HG02840 (cell line): ENCODE results near the gene TBX4.

ENCODE experiments used
- ATAC-seq: cut with Tn5 transposase; IDR thresholded peaks from one replicate; pipeline ENCODE4 v1.9.1; 2021; ENCODE audit warnings: mild to moderate bottlenecking, moderate library complexity, moderate number of reproducible peaks; ENCODE audit not compliant: unreplicated experiment, low FRiP score

The TBX4 gene

DNA sequence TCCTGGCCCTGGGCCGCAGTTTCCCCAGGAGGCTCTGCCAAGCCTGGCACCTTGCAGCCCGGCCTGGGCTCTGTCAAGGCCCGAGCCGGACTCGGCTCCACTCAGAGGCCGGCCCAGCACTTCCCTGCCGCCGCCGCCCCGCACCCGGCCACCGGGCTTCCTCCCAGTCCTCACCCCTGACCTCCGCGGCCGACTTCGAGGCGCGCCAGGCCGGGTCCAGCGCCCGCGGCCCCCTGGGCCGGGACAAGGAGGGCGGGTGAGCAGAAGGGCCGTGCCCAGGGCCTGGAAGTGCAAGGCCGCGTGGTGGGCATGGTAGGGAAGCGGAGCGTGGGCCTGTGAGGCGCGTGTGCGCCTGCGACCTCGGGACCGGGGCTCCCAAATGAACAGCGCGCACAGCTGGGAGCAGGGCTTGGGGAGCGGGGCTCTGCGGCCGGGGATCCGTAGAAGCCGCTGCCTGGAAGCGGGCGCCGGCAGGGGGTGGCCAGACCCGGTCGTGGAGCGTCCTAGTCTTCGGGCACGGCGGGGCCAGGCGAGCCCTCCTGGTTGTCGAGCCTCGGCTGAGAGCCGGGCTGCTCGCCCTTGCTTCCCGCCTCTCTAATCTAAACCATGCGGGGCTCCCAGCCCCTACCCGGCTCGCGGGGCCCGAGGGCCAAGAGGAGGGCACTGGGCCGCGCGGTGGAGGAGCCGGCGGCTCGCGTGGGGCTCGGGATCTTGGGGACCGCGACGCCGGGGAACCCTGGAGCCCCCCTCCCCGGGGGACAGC lies 503 bp upstream of the TBX4 start:
- ATAC-seq, result no peak

DNA sequence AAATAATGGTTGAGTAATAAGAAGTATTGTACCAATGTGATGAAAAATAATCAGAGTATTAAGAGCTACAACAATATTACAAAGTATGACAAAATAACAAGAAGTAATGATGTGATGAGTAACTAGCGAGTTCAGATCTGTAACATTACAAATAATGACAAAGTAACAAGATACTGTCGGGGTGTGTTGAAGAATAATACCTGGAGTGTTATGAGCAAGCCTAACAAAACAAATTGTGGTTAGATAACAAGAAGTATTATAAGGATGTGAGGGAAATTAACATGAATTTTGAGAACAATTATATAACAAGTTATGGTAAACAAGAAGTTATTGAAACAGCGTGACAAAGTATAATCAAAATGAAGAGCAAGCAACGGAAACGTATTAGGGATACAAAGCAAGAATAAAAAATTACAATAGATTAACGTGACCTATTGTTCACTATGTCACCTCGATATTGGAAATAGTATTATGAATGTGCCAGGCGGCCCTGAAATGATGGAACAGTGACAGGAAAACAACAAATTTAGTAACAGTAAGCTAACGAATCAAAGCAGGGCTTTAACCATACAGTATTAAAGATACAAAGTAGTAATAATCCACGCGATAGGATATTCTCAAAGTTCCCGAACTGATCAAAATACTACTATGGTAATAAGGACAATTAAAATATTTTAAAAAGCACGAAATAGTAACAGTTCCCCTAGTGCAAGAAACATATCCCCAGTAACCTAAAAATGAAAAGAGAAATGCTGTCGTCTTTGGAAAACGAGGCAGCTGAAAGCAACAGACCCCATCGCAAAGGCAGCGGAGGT lies 1.6 kb downstream of the TBX4 start:
- ATAC-seq, result no peak

DNA sequence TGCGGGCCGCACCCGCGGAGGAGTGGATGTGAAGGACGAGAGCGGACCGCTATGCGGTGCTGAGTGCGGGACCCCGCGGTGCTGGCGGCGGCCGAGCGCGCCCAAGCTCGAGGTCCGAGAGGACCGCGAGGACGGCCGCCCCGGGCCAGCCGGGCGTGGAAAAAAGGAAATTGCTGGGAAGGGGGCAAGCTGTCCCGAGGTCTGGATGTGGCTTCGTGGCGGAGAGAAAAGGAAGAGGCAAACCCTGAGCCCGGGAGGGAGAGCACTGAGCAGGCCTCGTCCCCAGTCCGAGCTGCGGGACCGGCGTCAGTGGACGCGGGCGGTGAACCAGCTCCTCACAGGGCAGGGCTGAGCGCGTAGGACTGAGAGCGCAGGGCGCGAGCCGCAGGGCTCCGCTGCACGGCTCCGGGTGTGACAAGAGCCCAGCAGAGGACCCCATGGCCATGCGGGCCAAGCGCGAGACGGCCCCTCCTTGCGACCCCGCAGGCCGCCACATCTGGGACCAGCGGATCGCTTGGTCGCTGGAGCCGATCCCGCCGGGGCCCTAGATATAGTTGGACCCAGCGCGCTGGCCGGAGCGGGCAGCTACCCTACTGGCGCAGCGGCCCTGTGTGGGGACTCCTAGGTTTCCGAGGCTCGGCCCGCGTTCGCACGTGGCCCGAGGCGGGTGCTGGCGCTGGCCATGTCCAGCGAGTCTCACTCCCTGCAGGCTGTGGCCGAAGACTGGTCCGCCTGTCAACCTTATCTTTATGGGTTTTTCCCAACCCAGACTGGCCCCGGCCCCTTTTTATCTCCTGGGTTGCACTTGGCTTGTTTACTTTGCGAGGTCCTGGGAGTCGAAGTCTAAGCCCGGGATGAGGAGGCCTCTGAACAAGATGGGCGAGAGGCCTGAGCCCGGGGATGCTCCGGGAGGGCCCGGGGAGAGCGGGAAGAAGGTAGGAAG lies 2.4 kb downstream of the TBX4 start:
- ATAC-seq, result no peak

DNA sequence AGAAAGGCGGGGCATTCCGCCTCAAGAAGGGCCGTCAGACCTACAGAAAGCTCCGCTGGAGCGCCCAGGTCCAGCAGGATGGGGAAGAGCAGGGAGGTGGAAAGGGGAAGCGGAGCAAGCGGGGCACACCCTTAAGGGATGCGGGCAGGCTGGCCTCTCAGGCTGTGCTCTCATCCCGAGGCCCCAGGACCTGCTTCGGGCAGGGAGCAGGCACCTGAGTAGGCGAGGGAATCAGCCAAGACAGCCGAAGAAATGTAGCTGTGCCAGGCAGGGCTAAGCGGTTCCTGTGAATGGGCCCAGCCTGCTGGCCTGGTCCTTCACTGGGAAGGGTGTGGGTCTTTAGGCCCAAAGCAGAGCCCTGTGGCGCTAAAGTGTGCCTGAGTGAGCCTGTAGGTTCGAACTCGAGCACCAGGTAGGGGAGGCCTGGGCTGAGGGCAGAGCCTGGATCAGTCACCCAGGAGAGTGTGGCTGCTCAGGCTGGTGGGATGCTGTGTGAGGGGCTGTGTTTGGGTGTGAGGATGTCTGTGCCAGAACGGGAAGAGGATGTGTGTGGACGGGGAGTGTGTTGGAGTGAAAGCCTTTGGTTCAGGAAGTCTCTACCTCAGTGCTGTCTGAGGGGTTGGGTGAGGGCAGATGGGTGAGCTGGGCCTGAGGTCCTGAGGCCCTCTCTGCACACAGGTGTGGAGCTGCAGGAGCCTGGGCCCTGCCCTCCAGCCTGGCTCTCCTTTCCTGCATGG lies 3.3 kb downstream of the TBX4 start:
- ATAC-seq, result no peak

DNA sequence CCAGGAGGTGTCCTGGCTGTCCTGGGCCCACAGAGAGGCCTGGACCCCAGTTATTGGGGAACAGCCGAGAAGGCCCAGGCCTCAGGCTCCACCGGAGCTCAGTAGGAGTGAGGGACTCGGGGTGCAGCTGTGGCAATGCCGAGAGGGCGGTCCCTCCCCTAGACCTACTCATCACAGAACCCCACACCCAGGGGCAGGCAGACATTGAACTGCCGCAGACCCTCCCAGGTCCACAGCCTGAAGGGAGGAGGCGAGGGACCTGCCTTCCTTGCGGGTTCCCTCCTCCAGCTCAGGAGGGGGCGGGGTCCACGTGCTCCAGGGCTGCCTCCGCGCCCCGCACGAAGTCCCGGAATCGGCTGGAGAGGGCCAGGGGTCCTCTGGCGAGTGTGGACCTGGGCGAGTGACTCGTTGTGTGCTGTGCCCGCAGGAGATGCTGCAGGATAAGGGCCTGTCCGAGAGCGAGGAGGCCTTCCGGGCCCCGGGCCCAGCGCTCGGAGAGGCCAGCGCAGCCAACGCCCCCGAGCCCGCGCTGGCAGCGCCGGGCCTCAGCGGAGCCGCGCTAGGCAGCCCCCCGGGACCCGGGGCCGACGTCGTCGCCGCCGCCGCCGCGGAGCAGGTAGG lies 3.9 kb downstream of the TBX4 start:
- ATAC-seq, result no peak

DNA sequence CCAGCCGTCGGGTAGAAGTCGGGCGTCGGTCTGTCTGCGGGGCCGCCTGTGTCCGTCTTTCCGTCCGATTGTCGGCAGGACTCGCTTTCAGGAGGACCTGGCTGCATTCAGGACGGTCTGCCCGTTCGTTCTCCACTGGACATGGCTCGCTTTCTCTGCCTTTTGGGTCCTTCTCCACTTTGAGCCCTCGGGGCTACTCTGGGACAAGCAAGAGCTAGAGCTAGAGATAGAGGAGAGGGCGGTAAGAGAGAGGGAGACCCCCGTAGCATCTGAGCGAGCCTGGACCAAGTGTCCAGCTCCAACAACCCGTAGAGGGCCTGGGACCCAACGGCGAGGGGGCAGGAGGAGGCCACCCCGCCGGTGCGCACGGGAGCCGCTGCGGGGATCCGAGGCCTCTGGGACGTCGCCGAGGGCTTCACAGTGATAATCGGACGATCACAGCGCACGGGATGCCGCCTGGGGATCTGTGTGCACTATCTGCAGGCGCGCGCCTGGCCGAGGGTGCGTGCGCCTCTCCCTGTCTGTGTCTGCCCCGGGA lies 4.5 kb downstream of the TBX4 start:
- no peak for ATAC-seq

DNA sequence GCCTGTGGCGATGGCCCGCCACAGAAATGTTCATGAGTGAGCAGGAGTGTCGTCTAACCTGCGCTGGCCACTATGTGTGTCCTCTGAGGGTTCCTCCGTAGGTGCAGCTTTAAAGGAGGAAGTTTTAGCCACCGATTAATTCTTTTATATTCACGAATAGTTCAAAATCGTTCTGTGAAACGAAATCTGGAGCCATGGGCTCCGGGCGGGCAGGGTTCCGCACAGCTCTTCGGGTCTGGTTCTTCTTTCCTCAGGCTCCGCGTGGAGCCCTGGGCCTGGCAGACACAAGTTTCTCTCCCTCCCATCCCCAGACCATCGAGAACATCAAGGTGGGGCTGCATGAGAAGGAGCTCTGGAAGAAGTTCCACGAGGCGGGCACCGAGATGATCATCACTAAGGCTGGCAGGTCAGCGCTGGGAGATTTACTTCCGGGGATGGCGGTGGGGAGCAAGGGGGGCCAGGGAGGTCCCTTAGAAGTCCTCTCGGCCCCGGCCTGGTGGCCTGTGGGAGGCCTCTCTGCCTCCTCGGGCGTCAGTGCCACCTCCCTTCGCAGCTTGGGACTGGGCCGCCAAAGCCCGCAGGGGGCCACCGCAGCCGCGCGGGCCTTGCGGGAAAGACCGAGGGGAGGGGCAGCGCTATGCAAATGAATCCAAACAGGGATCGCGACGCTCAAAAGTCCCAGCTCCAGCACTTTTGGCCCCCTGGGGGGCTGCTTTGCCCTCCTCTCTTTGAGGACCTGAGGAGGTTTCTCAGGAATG lies 5.2 kb downstream of the TBX4 start:
- ATAC-seq, result no peak

DNA sequence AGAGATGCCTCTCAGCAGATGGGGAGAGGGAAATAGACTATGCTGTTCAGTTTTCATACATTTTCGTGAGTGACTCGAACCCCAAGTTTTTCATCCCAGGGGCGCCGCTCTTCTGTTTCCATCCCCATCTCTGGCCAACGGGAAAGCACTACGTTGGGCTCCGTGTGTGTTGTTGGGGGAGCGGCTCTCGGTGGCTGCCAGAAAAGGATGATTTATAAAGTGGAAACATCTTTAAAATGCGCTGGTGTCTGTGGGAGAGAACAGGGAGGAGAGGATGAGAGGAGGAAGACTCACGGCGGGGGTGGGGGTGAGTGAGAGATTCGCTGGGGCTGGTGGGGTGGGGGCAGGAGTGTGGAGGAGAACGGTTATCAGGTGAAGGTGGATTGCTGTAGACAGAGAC lies 5.8 kb downstream of the TBX4 start:
- no peak for ATAC-seq

DNA sequence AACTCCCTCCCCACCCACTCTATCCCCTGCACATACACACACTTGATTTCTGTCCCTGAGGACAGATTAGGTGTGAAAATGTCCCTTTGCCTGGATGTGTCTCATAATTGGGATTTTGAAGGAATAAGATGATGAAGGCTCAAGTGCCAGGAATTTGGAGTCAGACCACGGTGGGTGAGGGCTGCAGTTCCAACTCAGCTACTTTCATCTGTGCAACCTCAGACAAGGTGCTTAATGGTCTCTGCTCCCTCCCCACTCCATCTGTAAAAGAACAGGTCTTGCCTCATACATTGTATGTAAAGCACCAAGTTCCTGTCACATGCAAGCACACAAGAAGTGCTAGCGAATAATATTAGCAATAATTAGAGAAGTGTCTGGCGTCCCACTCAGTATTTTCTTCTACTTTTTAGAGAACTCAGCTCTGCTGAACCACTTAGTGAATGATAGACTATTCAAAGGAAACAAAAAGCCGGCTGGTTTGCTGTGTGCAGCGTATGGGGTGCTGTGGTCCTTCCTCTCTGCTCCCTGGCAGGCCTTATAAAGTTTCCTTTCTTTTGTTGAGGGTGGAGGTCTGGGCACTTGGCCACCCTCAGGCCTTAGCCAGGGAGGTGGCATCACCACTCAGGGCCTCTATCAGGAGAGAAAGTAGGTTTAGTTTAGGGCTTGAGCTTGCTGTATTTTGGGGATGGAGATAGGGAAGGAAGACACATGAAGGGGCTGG lies 6.4 kb downstream of the TBX4 start:
- ATAC-seq, result no peak

DNA sequence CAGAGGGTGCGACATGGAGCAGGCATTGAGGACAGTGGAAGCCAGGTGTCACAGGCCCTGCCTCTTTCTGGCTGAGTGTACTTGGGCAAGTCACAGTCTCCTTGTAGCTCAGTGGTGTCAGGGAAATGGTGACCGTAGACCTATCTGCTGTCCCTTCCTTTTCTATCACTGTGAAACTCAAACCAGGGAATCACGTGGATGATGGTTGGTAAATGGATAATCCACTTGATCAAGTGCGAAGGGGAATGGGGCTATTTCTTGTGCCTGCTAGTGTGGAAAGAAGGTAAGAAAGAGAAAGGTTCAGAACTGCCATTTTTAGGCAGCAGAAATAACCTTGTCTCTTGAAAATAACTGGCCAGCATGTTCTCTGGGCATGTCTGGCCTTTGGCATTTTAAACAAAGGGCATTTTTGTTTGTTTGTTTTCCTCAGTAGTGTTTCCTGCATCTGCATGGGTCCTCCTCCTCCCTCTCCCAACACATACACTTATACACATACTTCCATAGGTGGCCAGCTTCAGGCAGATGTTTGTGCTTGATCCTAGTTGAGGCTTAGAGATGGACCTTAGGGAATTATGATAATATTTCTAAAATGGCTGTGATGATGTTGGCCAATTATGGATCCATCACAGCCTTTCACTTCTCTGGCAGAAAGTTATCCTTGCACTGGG lies 7.1 kb downstream of the TBX4 start:
- ATAC-seq, result no peak

DNA sequence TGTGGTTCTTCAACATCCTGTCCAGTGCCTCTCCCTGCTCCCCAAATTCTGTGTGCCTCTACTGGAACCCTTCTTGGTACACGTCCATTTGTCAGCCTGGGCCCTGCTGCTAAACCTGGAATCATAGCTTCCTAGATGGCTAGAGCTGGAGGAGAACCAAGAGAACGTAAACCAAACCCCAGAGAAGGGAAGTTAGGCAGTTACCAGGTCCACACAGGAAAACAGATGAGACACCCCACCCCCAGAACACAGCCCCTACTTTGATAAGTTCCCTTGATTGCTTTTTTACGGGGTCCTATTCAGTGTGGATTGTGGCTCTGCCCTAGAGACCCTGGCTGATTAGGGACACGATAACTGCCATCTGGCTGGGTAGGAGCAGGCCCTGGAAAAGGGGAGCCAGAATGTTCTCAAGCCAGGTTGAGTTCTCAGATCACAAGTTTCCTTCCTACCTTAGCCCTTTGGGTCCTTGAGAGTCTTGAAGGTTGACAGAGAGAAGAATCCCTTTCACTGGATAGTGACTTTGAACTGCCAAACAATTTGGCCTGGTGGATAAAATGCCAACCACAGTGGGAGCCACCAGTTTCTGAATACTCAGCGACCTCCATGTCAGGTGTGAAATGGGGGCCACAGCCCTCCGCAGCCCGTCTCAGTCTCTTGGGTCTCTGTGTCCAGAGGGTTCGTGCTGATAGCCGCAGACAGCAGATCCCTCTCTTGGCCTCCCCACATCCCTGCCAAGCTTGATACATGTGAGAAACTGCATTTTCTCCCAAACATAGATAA lies 7.9 kb downstream of the TBX4 start:
- ATAC-seq, result no peak

DNA sequence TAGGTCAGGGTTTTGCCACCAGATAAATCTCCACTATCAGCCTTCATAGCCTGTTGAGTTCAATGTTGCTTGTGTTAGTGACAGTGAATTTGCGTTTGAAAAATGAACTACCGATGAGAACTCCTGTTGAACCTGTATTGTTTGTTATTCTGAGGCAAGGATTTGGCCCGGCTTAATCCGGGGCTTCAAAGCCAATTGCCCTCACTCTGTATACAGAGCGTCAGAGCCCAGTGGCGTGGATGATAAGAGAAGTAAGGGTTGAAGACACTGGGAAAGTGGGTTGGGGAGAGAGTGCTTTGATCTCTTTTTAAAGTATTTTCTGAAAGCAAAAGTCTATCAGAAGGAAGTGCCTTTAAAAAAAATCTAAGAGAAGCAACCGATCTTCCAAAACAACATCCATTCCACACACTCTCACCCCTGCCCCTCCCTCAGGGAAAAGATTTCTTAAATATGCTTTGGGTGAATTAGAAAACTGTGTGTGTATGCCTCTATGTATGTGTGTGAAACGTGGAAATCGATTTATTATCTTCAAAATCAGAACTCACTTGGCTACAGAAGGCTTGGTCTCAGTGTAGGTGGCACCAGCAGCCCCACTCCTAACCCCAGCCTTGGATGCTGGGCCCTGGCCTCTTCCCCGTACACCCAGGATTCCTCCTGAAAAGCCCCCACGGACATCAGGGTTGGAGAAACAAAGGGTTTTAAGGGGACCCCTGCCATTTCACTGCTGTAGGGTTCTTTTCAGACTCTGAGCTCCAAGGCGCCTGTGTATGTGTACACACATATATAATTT lies 8.8 kb downstream of the TBX4 start:
- no peak for ATAC-seq

DNA sequence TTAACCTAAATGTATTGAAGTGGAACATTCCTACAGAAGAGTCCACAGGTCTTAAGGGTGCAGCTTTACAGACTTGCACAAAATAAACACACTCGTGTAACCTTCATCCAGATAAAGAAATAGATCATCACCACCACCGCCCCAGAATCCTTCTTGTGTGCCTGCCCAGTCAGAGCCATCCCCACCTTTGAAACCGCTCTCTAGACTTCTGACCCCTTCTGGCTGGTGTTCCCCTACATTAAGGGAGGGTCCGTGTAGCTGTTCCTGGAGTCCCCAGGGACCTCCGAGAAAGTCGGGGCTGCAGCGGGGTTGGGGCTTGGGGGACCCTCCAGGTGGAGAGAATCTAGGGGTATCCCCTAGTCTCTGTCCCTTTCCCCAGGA lies 9.4 kb downstream of the TBX4 start:
- ATAC-seq, result no peak

DNA sequence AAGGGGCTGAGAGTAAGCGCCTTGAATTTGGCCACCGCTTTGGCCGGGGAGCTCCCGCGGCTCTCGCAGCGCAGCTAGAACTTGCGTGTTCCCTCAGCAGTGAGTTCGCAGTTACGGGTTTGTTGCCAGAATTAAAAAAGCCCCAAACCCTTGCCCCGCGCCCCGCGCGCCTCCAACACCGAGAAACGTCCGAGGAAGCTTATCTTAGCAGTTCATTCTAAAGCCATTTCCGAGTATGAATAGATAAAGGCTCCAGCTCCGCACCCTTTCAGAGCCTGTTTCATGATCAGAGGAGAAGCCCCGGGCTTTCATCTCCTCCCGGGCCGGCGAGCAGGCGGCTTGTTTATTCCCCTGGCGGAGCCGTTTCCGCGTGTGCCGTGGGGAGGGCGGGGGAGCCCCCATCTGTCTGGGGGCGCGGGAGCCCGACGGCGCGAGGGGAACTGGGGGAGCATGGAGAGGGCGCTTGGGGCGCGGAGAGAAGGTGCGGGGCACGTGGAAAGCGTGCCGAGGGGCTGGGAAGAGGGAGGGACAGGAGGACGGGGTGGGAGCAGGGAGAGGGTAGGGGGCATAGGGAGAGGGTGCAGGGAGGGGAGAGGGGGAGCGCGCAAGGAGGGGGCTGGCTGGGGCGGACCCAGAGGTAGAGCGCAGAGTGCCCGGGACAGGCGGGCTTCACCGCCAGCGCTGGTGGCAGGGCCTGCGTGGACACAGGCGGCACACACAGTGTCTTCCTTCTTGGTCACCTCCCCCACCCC lies 9.9 kb downstream of the TBX4 start:
- ATAC-seq, result no peak

DNA sequence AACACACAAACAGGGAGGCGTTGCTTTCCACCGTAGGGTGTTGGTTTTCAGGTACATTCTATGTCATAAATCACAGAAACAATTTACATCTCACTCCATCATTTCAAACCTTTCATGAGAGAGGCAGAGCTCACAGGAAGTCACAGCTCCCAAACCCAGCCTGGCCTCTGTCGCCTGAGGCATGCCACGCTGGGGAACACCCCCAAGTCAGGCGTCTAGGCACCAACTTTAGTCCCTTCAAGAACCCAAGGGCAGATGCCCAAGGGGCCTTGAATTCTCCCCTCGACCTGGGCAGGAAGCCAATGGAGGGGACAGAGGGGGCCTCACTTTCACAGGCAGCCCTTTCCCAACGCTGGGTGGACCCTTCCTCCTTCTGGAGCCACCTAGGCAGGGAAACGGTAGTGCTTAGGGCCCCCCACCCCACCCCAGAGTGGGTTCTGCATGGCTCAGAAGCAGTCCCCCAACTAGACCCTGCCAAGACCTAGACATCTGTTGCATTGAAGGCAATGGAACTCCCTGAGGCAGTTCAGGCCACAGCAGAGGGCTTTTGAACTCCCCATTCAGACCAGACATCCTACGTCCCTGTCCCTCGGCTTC lies 10.6 kb downstream of the TBX4 start:
- no peak for ATAC-seq
